Nephron progenitor cell (in vitro differentiated cells): ENCODE results near the gene CNTN2.

Source experiments
- DNase-seq: peaks from one replicate; pipeline ENCODE4 v3.0.0; 2021
- H3K27ac Mint-ChIP-seq: 2 replicates; pipeline ENCODE4 v1.8.0; 2021; ENCODE audit warnings: mild to moderate bottlenecking, moderate library complexity, mixed read lengths
- H3K27me3 Mint-ChIP-seq: 2 replicates; pipeline ENCODE4 v1.8.0; 2021; ENCODE audit warnings: mild to moderate bottlenecking, low read depth, mixed read lengths; ENCODE audit not compliant: poor library complexity
- H3K36me3 Mint-ChIP-seq: 2 replicates; pipeline ENCODE4 v1.8.0; 2021; ENCODE audit warnings: low read depth, mixed read lengths
- H3K4me1 Mint-ChIP-seq: 2 replicates; pipeline ENCODE4 v1.8.0; 2021; ENCODE audit warnings: mixed read lengths
- H3K4me3 Mint-ChIP-seq: 2 replicates; pipeline ENCODE4 v1.8.0; 2021; ENCODE audit warnings: mild to moderate bottlenecking, moderate library complexity, mixed read lengths
- H3K9me3 Mint-ChIP-seq: 2 replicates; pipeline ENCODE4 v1.8.0; 2021; ENCODE audit warnings: mild to moderate bottlenecking, moderate library complexity, mixed read lengths
- TF ChIP-seq, protein P1 (sequence below): fragments of 200-600 bp; sonication (generic); IDR thresholded peaks from 2 replicates; pipeline ENCODE4 v1.5.0; 2021; ENCODE audit warnings: antibody characterized with exemption

Gene CNTN2

DNA sequence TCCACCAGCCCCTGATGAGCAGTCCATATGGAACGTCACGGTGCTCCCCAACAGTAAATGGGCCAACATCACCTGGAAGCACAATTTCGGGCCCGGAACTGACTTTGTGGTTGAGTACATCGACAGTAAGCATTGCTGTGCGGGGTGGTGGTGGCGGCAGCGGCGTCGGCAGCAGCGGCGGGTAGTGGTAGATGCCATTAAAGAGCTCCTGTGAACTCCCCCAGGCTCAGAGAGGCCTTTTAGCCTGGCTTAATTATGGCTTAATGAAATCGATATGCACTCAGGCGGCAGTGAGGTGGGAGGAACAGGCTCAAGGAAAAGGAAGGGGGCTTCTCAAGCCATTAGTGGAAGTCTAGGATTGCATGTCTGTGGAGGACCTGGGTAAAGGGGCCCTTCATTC lies 41.9 kb upstream of the CNTN2 start:
- H3K9me3 Mint-ChIP-seq: no peaks in the 10 kb centered on the region
- TF ChIP-seq, protein P1, sequence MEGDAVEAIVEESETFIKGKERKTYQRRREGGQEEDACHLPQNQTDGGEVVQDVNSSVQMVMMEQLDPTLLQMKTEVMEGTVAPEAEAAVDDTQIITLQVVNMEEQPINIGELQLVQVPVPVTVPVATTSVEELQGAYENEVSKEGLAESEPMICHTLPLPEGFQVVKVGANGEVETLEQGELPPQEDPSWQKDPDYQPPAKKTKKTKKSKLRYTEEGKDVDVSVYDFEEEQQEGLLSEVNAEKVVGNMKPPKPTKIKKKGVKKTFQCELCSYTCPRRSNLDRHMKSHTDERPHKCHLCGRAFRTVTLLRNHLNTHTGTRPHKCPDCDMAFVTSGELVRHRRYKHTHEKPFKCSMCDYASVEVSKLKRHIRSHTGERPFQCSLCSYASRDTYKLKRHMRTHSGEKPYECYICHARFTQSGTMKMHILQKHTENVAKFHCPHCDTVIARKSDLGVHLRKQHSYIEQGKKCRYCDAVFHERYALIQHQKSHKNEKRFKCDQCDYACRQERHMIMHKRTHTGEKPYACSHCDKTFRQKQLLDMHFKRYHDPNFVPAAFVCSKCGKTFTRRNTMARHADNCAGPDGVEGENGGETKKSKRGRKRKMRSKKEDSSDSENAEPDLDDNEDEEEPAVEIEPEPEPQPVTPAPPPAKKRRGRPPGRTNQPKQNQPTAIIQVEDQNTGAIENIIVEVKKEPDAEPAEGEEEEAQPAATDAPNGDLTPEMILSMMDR: no peak
- H3K27me3 Mint-ChIP-seq: peaks cover 40% of the 10 kb centered on the region
- DNase-seq: no peak
- H3K27ac Mint-ChIP-seq: no peak overlapping the region
- H3K4me3 Mint-ChIP-seq: no peak overlapping the region
- no peaks in the 10 kb centered on the region for H3K36me3 Mint-ChIP-seq
- peaks cover 62% of the 10 kb centered on the region for H3K4me1 Mint-ChIP-seq

DNA sequence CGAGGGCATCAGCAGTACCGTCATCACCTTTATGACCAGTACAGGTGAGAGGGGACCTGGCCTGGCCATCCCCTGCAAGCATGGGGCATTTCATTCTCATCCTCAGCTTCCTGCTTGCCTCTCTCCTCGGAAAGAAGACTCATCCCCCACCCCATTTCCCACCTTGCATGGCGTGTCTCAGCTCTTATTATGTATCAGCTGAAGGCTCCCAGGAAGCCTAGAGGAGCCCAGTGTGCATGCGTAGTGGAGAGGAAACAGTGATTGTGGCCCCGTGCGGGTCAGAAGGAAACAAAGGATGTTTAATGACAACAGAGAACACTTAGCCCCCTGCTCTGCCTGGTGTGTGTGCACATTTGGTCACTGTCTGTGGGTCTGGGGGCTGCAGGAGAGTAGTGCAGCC lies 40.3 kb upstream of the CNTN2 start:
- Mint-ChIP-seq H3K4me1 (peaks cover 48% of the 10 kb centered on the region), H3K27ac (no peak overlapping the region), H3K4me3 (no peak overlapping the region), H3K36me3 (no peaks in the 10 kb centered on the region), H3K9me3 (no peaks in the 10 kb centered on the region), H3K27me3 (peaks cover 53% of the 10 kb centered on the region)
- TF ChIP-seq, protein P1: no peak
- DNase-seq: no peak

- Mint-ChIP-seq H3K36me3 (no peaks in the 10 kb centered on the region), H3K27me3 (peaks cover 53% of the 10 kb centered on the region), H3K27ac (no peak overlapping the region), H3K9me3 (no peaks in the 10 kb centered on the region), H3K4me3 (no peak overlapping the region), H3K4me1 (peaks cover 40% of the 10 kb centered on the region)
- DNase-seq: no peak
- TF ChIP-seq, protein P1: no peak
These were observed 39.5 kb upstream of the CNTN2 start for GRCh38 chr1:205003358-205004131.

DNA sequence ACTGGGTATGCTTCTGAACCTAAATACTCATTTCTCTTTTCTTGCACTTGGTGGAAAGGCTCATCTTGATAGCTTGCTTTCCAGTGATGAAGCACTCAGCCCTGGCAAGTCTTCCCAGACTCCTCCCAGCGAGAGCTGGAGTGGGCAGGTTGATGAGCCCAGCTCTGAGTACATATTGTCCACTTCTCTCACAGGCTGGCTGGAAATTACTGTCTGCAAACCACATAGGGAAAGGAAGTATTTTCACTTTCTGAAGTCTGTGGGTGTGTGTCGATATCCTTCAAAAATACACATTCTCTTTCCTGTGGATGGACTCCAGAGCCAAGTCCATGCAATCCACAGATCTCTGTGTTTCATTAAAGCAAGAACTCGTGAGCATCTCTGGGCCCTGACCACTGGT lies 38.7 kb upstream of the CNTN2 start:
- TF ChIP-seq, protein P1: no peak
- H3K27me3 Mint-ChIP-seq: peaks cover 58% of the 10 kb centered on the region

GRCh38 chr1:205008896-205009295 lies 34.1 kb upstream of the CNTN2 start:
- DNase-seq: no peak
- TF ChIP-seq, protein P1: no peak
- H3K36me3 Mint-ChIP-seq: no peaks in the 10 kb centered on the region
- H3K27ac Mint-ChIP-seq: no peak overlapping the region
- H3K4me1 Mint-ChIP-seq: peaks cover 42% of the 10 kb centered on the region
- no peak overlapping the region for H3K4me3 Mint-ChIP-seq
- H3K27me3 Mint-ChIP-seq: peaks cover 44% of the 10 kb centered on the region
- H3K9me3 Mint-ChIP-seq: no peaks in the 10 kb centered on the region

More for the DNA sequence above, 38.7 kb upstream of the CNTN2 start:
- no peaks in the 10 kb centered on the region for H3K36me3 Mint-ChIP-seq
- no peak overlapping the region for H3K4me3 Mint-ChIP-seq
- no peaks in the 10 kb centered on the region for H3K9me3 Mint-ChIP-seq
- H3K27ac Mint-ChIP-seq: no peak overlapping the region
- DNase-seq: no peak
- peaks cover 34% of the 10 kb centered on the region for H3K4me1 Mint-ChIP-seq

GRCh38 chr1:205009670-205010069 lies 33.3 kb upstream of the CNTN2 start:
- Mint-ChIP-seq H3K4me1 (peaks cover 49% of the 10 kb centered on the region), H3K27me3 (peaks cover 40% of the 10 kb centered on the region), H3K9me3 (no peaks in the 10 kb centered on the region), H3K36me3 (no peaks in the 10 kb centered on the region), H3K27ac (no peak overlapping the region), H3K4me3 (no peak overlapping the region)
- TF ChIP-seq, protein P1: no peak
- no peak for DNase-seq
